Heart left ventricle (tissue), 16 donors: Measurements from ENCODE around the gene CPEB1. TPM values are rescaled to one million over a fixed set of nuclear protein-coding genes. Genes with fewer than 3 reads are reported as not detected.

Experiments used
- ATAC-seq, 4 donors: fragments of 200-7000 bp; cut with Tn5 transposase; one replicate each; pipeline ENCODE4 v1.9.1; 2020 to 2022; ENCODE audit warnings: moderate library complexity in 4 of 4, mild to moderate bottlenecking in 3 of 4, moderate number of reproducible peaks in 1 of 4
- DNase-seq, 5 donors: peaks; one replicate each; pipeline ENCODE4 v3.0.0-alpha.2; 2020
- H3K27ac ChIP-seq, 12 donors: fragments of 200-600 bp; sonication (generic) in 4 of 12; one replicate each; pipeline versions ENCODE4 v1.5.0 to v1.8.0; 2016 to 2022; ENCODE audit warnings: mild to moderate bottlenecking in 2 of 12
- H3K27me3 ChIP-seq, 9 donors: fragments of 200-600 bp; sonication (generic) in 2 of 9; one replicate each; pipeline versions ENCODE4 v1.5.1 to v1.8.0; 2016 to 2022; ENCODE audit warnings: mild to moderate bottlenecking in 3 of 9
- H3K36me3 ChIP-seq, 9 donors: fragments of 200-600 bp; sonication (generic) in 2 of 9; one replicate each; pipeline versions ENCODE4 v1.5.0 to v1.8.0; 2018 to 2022; ENCODE audit warnings: mild to moderate bottlenecking in 2 of 9
- H3K4me1 ChIP-seq, 12 donors: fragments of 200-600 bp; sonication (generic) in 4 of 12; one replicate each; pipeline versions ENCODE4 v1.5.0 to v1.8.0; 2016 to 2022; ENCODE audit warnings: mild to moderate bottlenecking in 3 of 12
- H3K4me3 ChIP-seq, 12 donors: fragments of 200-600 bp; sonication (generic) in 4 of 12; one replicate each; pipeline versions ENCODE4 v1.5.0 to v1.8.0; 2017 to 2022; ENCODE audit warnings: mild to moderate bottlenecking in 9 of 12, moderate library complexity in 4 of 12
- H3K9me3 ChIP-seq, 12 donors: fragments of 200-600 bp; sonication (generic) in 4 of 12; one replicate each; pipeline versions ENCODE4 v1.5.0 to v1.8.0; 2016 to 2022; ENCODE audit warnings: mild to moderate bottlenecking in 1 of 12
- CTCF ChIP-seq, 12 donors: fragments of 200-600 bp; sonication (generic) in 4 of 12; IDR thresholded peaks; one replicate each; pipeline versions ENCODE4 v1.5.0 to v1.8.0; 2018 to 2022; ENCODE audit warnings: antibody characterized with exemption in 12 of 12, mild to moderate bottlenecking in 5 of 12
- POLR2A ChIP-seq, 2 donors: fragments of 450-650 bp; IDR thresholded peaks; one replicate each; pipeline ENCODE4 v1.6.1; 2017; ENCODE audit warnings: antibody characterized with exemption in 2 of 2, mild to moderate bottlenecking in 2 of 2, moderate library complexity in 2 of 2
- WGBS, 4 donors: extraction: QIAGEN DNeasy Blood & Tissue Kit in 2 of 4; methylation state at CpG; one replicate each; pipeline versions ENCODE4 v1.1.5 to v1.1.7; 2013 to 2018; 5-methylcytosine and 5-hydroxymethylcytosine counted together
- intact Hi-C, 10 donors: fragments of 100-400 bp; cut with DNase I; formaldehyde crosslinking; loops; one replicate each; pipeline versions ENCODE4 v1.11.1 to v1.14.2; 2022
- polyA plus RNA-seq, 2 donors: library from polyadenylated mRNA; stranded (reverse); fragments of 200-250 nt; gene quantifications; one replicate each; pipeline ENCODE4 v1.2.3, GENCODE V29; 2013
- total RNA-seq, 9 donors: library from RNA; depleted of rRNA in 2 of 9; stranded (reverse); fragments of >200 nt in 2 of 9; fragmentation: NEBNext Ultra II Directional in 3 of 9; extraction: Animal tissue kit (Norgen Biotek cat#: 25700) in 3 of 9; gene quantifications; one replicate each; pipeline versions ENCODE4 v1.1.0 to v1.2.4, GENCODE V29; 2016 to 2023
- donor health status: ischemic (EF 13 %, LVEDD 7.1; RV severe dilation, severe dysfunction).
- donor health status: healthy with polysubstance abuse.
- donor health status: DM: no; HTN: yes; CAD: no.
- donor health status: DM: no; HTN: no; CAD: no.
- donor health status: ischemic (EF 25% LVEDD 6.9; RV normal size, moderate dysfunction).
- donor health status: ischemic (EF 25% LVEDD 5.7; RV mildly dilated, moderate dysfunction).
- donor health status: healthy.
- donor health status: DM: yes; HTN: yes; CAD: no.
- donor health status: ischemic (EF 35%, LVEDD 5.7; RV mildly dilated, moderate dysfunction).
- donor health status: nonischemic (EF 11% LVEDD 7.7; RV severe dilation, severe dysfunction).
- donor health status: DM: yes; HTN: yes; CAD: no.
- donor health status: PGD.
- donor health status: ischemic (EF 29% LVEDD 5.4; RV normal size, mild dysfunction).
- donor health status: nonischemic (EF 23%, LVEDD 6.1; RV moderate dilation, normal function).

The CPEB1 gene
- total and polyA plus RNA-seq, 11 donors, result 0.07 to 8.7 (median 0.54) TPM; not detected in 1

- intact Hi-C loops, result no loop called here
- H3K27ac ChIP-seq, result no peak overlapping the region
- H3K4me3 ChIP-seq, result no peak overlapping the region
- no peaks in the 10 kb centered on the region for H3K4me1 ChIP-seq
- DNase-seq (no peak), ATAC-seq (no peak)
- no peaks in the 10 kb centered on the region for H3K36me3 ChIP-seq
- H3K9me3 ChIP-seq, result no peaks in the 10 kb centered on the region
- TF ChIP-seq CTCF (IDR thresholded peaks at IDR 0.05) (no peak), POLR2A (IDR thresholded peaks at IDR 0.05) (no peak)
- H3K27me3 ChIP-seq, result peaks cover 0 to 17% (median 4%) of the 10 kb centered on the region in 9 donors
- 60 to 73% (median 70%) methylated on average over 2 of the region's 2 CpGs for WGBS, 4 donors
Measured at GRCh38 chr15:82674873-82675272, 27.7 kb upstream of the CPEB1 start.

GRCh38 chr15:82670699-82671098, 23.5 kb upstream of the CPEB1 start:
- Histone ChIP-seq H3K4me3 (no peak overlapping the region), H3K4me1 (no peaks in the 10 kb centered on the region), H3K36me3 (no peaks in the 10 kb centered on the region), H3K27me3 (no peaks in the 10 kb centered on the region), H3K9me3 (no peaks in the 10 kb centered on the region), H3K27ac (no peak overlapping the region)
- TF ChIP-seq CTCF (IDR thresholded peaks at IDR 0.05) (no peak), POLR2A (IDR thresholded peaks at IDR 0.05) (no peak)
- DNase-seq, result no peak
- 85 to 88% (median 86%) methylated on average over 4 of the region's 4 CpGs for WGBS, 4 donors
- ATAC-seq, result no peak
- intact Hi-C loops, result no loop called here

- Histone ChIP-seq H3K36me3 (no peaks in the 10 kb centered on the region), H3K27me3 (peaks cover 0 to 12% (median 0%) of the 10 kb centered on the region in 9 donors), H3K9me3 (no peaks in the 10 kb centered on the region), H3K4me1 (no peaks in the 10 kb centered on the region), H3K4me3 (no peak overlapping the region), H3K27ac (no peak overlapping the region)
- TF ChIP-seq POLR2A (IDR thresholded peaks at IDR 0.05) (no peak), CTCF (IDR thresholded peaks at IDR 0.05) (no peak)
- 88 to 95% (median 89%) methylated on average over 10 of the region's 10 CpGs for WGBS, 4 donors
- intact Hi-C loops, result no loop called here
- no peak for ATAC-seq
- DNase-seq, result no peak
Measured at GRCh38 chr15:82666606-82667005, 19.4 kb upstream of the CPEB1 start.

GRCh38 chr15:82664021-82664420, 16.9 kb upstream of the CPEB1 start:
- no peaks in the 10 kb centered on the region for H3K9me3 ChIP-seq
- no peak overlapping the region for H3K27ac ChIP-seq
- H3K4me1 ChIP-seq, result no peaks in the 10 kb centered on the region
- intact Hi-C loops, result no loop called here
- ATAC-seq (no peak), DNase-seq (no peak)
- WGBS, 4 donors, result 79 to 87% (median 83%) methylated on average over 5 of the region's 5 CpGs
- peaks cover 0 to 12% (median 0%) of the 10 kb centered on the region in 9 donors for H3K27me3 ChIP-seq
- H3K36me3 ChIP-seq, result no peaks in the 10 kb centered on the region
- H3K4me3 ChIP-seq, result no peak overlapping the region
- no peak for TF ChIP-seq CTCF (IDR thresholded peaks at IDR 0.05)
- no peak for TF ChIP-seq POLR2A (IDR thresholded peaks at IDR 0.05)
